ENCODE data around the gene ERCC6L2.

- no peak for TF ChIP-seq MYC (IDR thresholded peaks at IDR 0.05; ENCODE audit: low read depth, low read length)
- no peak for TF ChIP-seq MYC (CRISPR knock-in tag; IDR thresholded peaks at IDR 0.05; ENCODE audit: borderline replicate concordance, low read depth)
- TF ChIP-seq POLR2AphosphoS5 (IDR thresholded peaks at IDR 0.05; ENCODE audit: control insufficient read depth, insufficient read depth, low read depth, low read length) = no peak
- no peak for TF ChIP-seq HIVEP1 (CRISPR knock-in tag; IDR thresholded peaks at IDR 0.05)
- no peak for TF ChIP-seq ZZZ3 (IDR thresholded peaks at IDR 0.05)
- no peak for TF ChIP-seq USF2 (CRISPR knock-in tag; IDR thresholded peaks at IDR 0.05)
- TF ChIP-seq RBM14 (IDR thresholded peaks at IDR 0.05; ENCODE audit: borderline replicate concordance, insufficient read depth, low read depth, low read length) = no peak
Measured at GRCh38 chr9:95857896-95858295, 17.6 kb upstream of the ERCC6L2 start.

Measured in K562 (cell line).